HCT116 (cell line): ENCODE data around the gene ZCCHC2. TPM values are rescaled to one million over a fixed set of nuclear protein-coding genes. Genes with fewer than 3 reads are reported as not detected.

ENCODE experiments used
- ATAC-seq: fragments of 200-7000 bp; cut with Tn5 transposase; 2 replicates; pipeline ENCODE4 v1.9.1; 2020; ENCODE audit warnings: mild to moderate bottlenecking, moderate library complexity
- BruUV-seq: library from RNA; stranded (reverse); fragments of 400-500 nt; replicated peaks from 2 replicates; lab custom pipeline; 2021; lab: Mats Ljungman, UMichigan
- CTCF ChIA-PET: fragments of 300-600 bp; sonication (Branson Sonifier 250); formaldehyde crosslinking; loops from one replicate; lab custom pipeline; 2021; ENCODE audit warnings: antibody characterized with exemption; lab: Charles Lee
- POLR2A ChIA-PET: fragments of 300-600, 350-600 bp; sonication (Branson Sonifier 250); formaldehyde crosslinking; loops from one replicate; lab custom pipeline; 2021; ENCODE audit warnings: antibody characterized with exemption; lab: Charles Lee
- RAD21 ChIA-PET, 2 experiments: fragments of 300-600 bp; sonication (Branson Sonifier 250); formaldehyde crosslinking; loops; one replicate each; lab custom pipeline; 2023; ENCODE audit warnings: low total read pairs in 2 of 2; ENCODE audit not compliant: uncharacterized antibody in 2 of 2, unreplicated experiment in 2 of 2, low non-redundant PET in 1 of 2; lab: Charles Lee
- DNase-seq: peaks from one replicate; pipeline ENCODE4 v3.0.0-alpha.2; 2010; ENCODE audit warnings: low read depth, low spot score
- H2AFZ ChIP-seq: fragments of 200-600 bp; shearing (Covaris generic), sonication (generic); 2 replicates; pipeline ENCODE4 v1.6.1; 2017; ENCODE audit warnings: low read depth, mixed run types, mixed read lengths, antibody characterized with exemption, low read length; ENCODE audit not compliant: poor library complexity, severe bottlenecking
- H3K27ac ChIP-seq: 2 replicates; pipeline ENCODE4 v1.5.1; 2012; ENCODE audit warnings: low read depth, low read length
- H3K27me3 ChIP-seq: fragments of 200-600 bp; sonication (generic); 2 replicates; pipeline ENCODE4 v1.6.1; 2016; ENCODE audit warnings: mixed run types, low read length, mixed read lengths; ENCODE audit not compliant: insufficient read depth
- H3K36me3 ChIP-seq, 2 experiments: fragments of 200-500 bp in 1 of 2; fragments of 200-600 bp in 1 of 2; sonication (Bioruptor generic) in 1 of 2; sonication (generic) in 1 of 2; 2 replicates each; pipeline versions ENCODE4 v1.5.1 to v1.6.1; 2014 to 2016; ENCODE audit warnings: low read length in 2 of 2, inconsistent platforms in 1 of 2, mixed read lengths in 1 of 2, mixed run types in 1 of 2; ENCODE audit not compliant: insufficient read depth in 2 of 2, control insufficient read depth in 1 of 2
- H3K4me1 ChIP-seq, 2 experiments: fragments of 200-600 bp in 1 of 2; sonication (generic) in 1 of 2; 2 replicates each; pipeline versions ENCODE4 v1.5.1 to v1.6.1; 2012 to 2017; ENCODE audit warnings: low read length in 2 of 2, inconsistent platforms in 1 of 2, mild to moderate bottlenecking in 1 of 2, mixed read lengths in 1 of 2, mixed run types in 1 of 2, moderate library complexity in 1 of 2; ENCODE audit not compliant: insufficient read depth in 2 of 2, control insufficient read depth in 1 of 2
- H3K4me2 ChIP-seq: fragments of 200-600 bp; sonication (generic); 2 replicates; pipeline ENCODE4 v1.6.1; 2017; ENCODE audit warnings: mixed run types, low read length, mixed read lengths
- H3K4me3 ChIP-seq, 2 experiments: fragments of 200-600 bp in 1 of 2; sonication (generic) in 1 of 2; replicated peaks in 1 of 2; 2 replicates each; pipeline ENCODE4 v1.5.1; 2011 to 2016; ENCODE audit warnings: low read length in 2 of 2, control low read depth in 1 of 2, low read depth in 1 of 2, mild to moderate bottlenecking in 1 of 2, mixed read lengths in 1 of 2, mixed run types in 1 of 2
- H3K79me2 ChIP-seq: fragments of 200-600 bp; sonication (generic); 2 replicates; pipeline ENCODE4 v1.6.1; 2017; ENCODE audit warnings: mild to moderate bottlenecking, mixed run types, low read length, moderate library complexity, mixed read lengths; ENCODE audit not compliant: insufficient read depth
- H3K9ac ChIP-seq: fragments of 200-600 bp; sonication (generic); 2 replicates; pipeline ENCODE4 v1.6.1; 2016; ENCODE audit warnings: low read length, mixed read lengths
- H3K9me2 ChIP-seq: fragments of 200-600 bp; sonication (generic), shearing (Covaris generic); 2 replicates; pipeline ENCODE4 v1.6.1; 2017; ENCODE audit warnings: mixed run types, mild to moderate bottlenecking, moderate library complexity; ENCODE audit not compliant: insufficient read depth
- H3K9me3 ChIP-seq, 2 experiments: fragments of 200-500 bp in 1 of 2; fragments of 200-600 bp in 1 of 2; sonication (Bioruptor generic) in 1 of 2; sonication (generic) in 1 of 2; 2 replicates each; pipeline ENCODE4 v1.6.1; 2014 to 2017; ENCODE audit warnings: low read length in 2 of 2, mixed read lengths in 2 of 2, inconsistent platforms in 1 of 2, low read depth in 1 of 2, mild to moderate bottlenecking in 1 of 2, mixed run types in 1 of 2, moderate library complexity in 1 of 2; ENCODE audit not compliant: control insufficient read depth in 1 of 2, insufficient read depth in 1 of 2
- H4K20me1 ChIP-seq: fragments of 200-600 bp; sonication (generic), shearing (Covaris generic); 2 replicates; pipeline ENCODE4 v1.6.1; 2017; ENCODE audit warnings: mixed run types, mild to moderate bottlenecking, moderate library complexity; ENCODE audit not compliant: insufficient read depth
- FOSL1 ChIP-seq: IDR thresholded peaks from 2 replicates; pipeline ENCODE4 v1.6.1; 2012; ENCODE audit warnings: low read depth
- RAD21 ChIP-seq: IDR thresholded peaks from 2 replicates; pipeline ENCODE4 v1.6.1; 2012; ENCODE audit warnings: low read depth, mild to moderate bottlenecking
- TCF7L2 ChIP-seq: IDR thresholded peaks from 2 replicates; pipeline ENCODE4 v1.7.0; 2011; ENCODE audit warnings: borderline replicate concordance, inconsistent platforms; ENCODE audit not compliant: insufficient read depth, insufficient read length; ENCODE audit errors: extremely low read depth
- YY1 ChIP-seq: IDR thresholded peaks from 2 replicates; pipeline ENCODE4 v1.6.1; 2011; ENCODE audit warnings: low read length, low read depth, moderate library complexity, mild to moderate bottlenecking; ENCODE audit not compliant: insufficient replicate concordance; ENCODE audit errors: extremely low read depth
- intact Hi-C: fragments of 100-400 bp; cut with micrococcal nuclease; formaldehyde crosslinking; loops from 2 replicates; pipeline ENCODE4 v1.10.0; 2022
- total RNA-seq: library from RNA; stranded (reverse); gene quantifications from one replicate; pipeline ENCODE4 v1.2.1, GENCODE V29; 2021; ENCODE audit not compliant: unreplicated experiment
- TF ChIP-seq, protein P1 (sequence below): IDR thresholded peaks from 2 replicates; pipeline ENCODE4 v1.6.1; 2012
- TF ChIP-seq, protein P2 (sequence below): IDR thresholded peaks from 2 replicates; pipeline ENCODE4 v1.6.1; 2012; ENCODE audit warnings: low read depth
- TF ChIP-seq, protein P3 (sequence below): IDR thresholded peaks from 2 replicates; pipeline ENCODE4 v1.6.1; 2011; ENCODE audit warnings: mild to moderate bottlenecking, low read length, moderate library complexity; ENCODE audit not compliant: insufficient replicate concordance; ENCODE audit errors: extremely low read depth

ZCCHC2 gene
- total RNA-seq, 1 experiment from 2014 or later, result 17.7 TPM

DNA sequence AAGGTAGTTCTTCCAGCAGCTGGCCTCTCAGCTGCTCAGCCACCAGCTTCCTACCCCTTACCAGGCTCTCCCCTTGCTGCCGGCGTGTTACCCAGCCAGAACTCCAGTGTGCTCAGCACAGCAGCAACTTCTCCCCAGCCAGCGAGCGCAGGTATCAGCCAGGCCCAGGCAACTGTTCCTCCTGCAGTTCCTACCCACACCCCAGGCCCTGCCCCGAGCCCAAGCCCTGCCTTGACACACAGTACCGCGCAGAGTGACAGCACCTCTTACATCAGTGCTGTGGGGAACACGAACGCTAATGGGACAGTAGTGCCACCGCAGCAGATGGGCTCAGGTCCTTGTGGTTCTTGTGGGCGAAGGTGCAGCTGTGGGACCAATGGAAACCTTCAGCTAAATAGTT, 52.0 kb downstream of the ZCCHC2 start:
- TF ChIP-seq, protein P1, sequence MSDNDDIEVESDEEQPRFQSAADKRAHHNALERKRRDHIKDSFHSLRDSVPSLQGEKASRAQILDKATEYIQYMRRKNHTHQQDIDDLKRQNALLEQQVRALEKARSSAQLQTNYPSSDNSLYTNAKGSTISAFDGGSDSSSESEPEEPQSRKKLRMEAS, result no peak
- TF ChIP-seq, protein P2, sequence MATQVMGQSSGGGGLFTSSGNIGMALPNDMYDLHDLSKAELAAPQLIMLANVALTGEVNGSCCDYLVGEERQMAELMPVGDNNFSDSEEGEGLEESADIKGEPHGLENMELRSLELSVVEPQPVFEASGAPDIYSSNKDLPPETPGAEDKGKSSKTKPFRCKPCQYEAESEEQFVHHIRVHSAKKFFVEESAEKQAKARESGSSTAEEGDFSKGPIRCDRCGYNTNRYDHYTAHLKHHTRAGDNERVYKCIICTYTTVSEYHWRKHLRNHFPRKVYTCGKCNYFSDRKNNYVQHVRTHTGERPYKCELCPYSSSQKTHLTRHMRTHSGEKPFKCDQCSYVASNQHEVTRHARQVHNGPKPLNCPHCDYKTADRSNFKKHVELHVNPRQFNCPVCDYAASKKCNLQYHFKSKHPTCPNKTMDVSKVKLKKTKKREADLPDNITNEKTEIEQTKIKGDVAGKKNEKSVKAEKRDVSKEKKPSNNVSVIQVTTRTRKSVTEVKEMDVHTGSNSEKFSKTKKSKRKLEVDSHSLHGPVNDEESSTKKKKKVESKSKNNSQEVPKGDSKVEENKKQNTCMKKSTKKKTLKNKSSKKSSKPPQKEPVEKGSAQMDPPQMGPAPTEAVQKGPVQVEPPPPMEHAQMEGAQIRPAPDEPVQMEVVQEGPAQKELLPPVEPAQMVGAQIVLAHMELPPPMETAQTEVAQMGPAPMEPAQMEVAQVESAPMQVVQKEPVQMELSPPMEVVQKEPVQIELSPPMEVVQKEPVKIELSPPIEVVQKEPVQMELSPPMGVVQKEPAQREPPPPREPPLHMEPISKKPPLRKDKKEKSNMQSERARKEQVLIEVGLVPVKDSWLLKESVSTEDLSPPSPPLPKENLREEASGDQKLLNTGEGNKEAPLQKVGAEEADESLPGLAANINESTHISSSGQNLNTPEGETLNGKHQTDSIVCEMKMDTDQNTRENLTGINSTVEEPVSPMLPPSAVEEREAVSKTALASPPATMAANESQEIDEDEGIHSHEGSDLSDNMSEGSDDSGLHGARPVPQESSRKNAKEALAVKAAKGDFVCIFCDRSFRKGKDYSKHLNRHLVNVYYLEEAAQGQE, result no peak
- TF ChIP-seq FOSL1 (no peak), YY1 (no peak), TCF7L2 (no peak), RAD21 (no peak)
- TF ChIP-seq, protein P3, sequence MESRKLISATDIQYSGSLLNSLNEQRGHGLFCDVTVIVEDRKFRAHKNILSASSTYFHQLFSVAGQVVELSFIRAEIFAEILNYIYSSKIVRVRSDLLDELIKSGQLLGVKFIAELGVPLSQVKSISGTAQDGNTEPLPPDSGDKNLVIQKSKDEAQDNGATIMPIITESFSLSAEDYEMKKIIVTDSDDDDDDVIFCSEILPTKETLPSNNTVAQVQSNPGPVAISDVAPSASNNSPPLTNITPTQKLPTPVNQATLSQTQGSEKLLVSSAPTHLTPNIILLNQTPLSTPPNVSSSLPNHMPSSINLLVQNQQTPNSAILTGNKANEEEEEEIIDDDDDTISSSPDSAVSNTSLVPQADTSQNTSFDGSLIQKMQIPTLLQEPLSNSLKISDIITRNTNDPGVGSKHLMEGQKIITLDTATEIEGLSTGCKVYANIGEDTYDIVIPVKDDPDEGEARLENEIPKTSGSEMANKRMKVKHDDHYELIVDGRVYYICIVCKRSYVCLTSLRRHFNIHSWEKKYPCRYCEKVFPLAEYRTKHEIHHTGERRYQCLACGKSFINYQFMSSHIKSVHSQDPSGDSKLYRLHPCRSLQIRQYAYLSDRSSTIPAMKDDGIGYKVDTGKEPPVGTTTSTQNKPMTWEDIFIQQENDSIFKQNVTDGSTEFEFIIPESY, result no peak
- TF ChIP-seq, all 23 proteins: peak for 0
- ATAC-seq (no peak), DNase-seq (no peak)
- peaks cover 6 to 26% of the 10 kb centered on the region in 2 experiments; a peak in 1 of 4 replicates for H3K36me3 ChIP-seq
- ChIA-PET POLR2A (no interaction called here), CTCF (no interaction called here), RAD21 (interaction anchor here in 1 of 2 experiments (1.0 kb wide), 1 partner anchor 8 kb away, joined by 4 read pairs; no protein-coding TSS in a partner anchor)
- intact Hi-C loops, result no loop called here
- H3K27ac ChIP-seq, result no peak overlapping the region
- H3K4me2 ChIP-seq, result no peak overlapping the region
- no peaks in the 10 kb centered on the region for H4K20me1 ChIP-seq
- no peaks in the 10 kb centered on the region for H3K9me3 ChIP-seq
- H3K9ac ChIP-seq, result no peak overlapping the region
- no peaks in the 10 kb centered on the region for H3K9me2 ChIP-seq
- BruUV-seq, result no TSS peak
- no peak overlapping the region for H2AFZ ChIP-seq
- H3K27me3 ChIP-seq, result no peaks in the 10 kb centered on the region
- H3K79me2 ChIP-seq, result 0 out of 2 replicates have a peak, but pooled peaks cover 5% of the 10 kb centered on the region
- no peaks in the 10 kb centered on the region for H3K4me1 ChIP-seq
- no peak overlapping the region for H3K4me3 ChIP-seq
